IPS-NIHi11 (cell line): ENCODE results near the gene PTF1A.

Experiments used
- DNase-seq: peaks from one replicate; pipeline ENCODE4 v3.0.0; 2012; ENCODE audit warnings: mixed read lengths, low spot score

PTF1A gene

DNA sequence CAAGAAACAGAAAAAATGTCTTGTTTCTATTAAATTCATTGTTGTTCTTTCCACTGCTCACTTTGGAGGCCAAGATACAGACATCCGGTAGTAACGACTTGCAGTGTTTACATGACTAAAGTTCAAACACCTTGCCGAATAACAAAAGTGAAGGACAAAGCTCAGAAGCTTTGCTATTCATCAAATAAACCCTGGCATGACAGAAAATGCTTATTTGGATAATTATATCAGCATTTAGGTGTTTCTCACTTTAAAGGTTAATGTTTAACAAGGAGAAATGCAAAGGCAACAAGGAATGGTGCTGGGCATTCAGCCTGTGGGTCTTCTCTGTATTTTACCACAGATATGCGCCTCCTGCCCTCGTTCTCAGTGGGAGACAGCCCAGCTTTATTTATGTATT lies 5.4 kb upstream of the PTF1A start:
- DNase-seq = no peak

GRCh38 chr10:23187155-23187554 lies 5.0 kb upstream of the PTF1A start:
- DNase-seq = no peak

GRCh38 chr10:23189024-23189423 lies 3.1 kb upstream of the PTF1A start:
- no peak for DNase-seq

GRCh38 chr10:23190872-23191763 lies 994 bp upstream of the PTF1A start:
- DNase-seq = no peak

GRCh38 chr10:23192712-23193434 lies 761 bp downstream of the PTF1A start:
- DNase-seq = peak; percentile 70

DNA sequence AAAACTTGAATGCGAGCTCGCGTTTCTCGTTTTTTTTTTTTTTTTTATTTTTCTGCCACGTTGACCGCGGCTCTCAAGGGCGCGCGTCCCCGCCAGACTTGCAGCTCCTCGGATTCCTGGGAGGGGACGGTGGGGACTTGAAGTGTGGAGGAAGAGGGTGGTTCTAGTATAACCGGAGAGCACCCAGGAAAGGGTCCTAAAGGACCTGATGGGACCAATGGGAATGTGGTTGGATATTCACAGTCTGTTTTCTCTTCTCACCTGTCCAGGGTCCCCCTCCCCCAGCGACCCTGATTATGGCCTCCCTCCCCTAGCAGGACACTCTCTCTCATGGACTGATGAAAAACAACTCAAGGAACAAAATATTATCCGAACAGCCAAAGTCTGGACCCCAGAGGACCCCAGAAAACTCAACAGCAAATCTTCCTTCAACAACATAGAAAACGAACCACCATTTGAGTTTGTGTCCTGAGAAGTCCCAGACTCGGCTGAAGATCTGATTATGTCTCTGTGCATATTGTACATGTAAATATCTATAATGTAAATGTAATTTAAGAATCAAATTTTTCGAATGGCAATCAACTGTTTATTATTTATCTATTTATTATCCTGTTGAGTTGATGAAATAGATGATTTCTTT lies 1.4 kb downstream of the PTF1A start:
- DNase-seq = no peak

DNA sequence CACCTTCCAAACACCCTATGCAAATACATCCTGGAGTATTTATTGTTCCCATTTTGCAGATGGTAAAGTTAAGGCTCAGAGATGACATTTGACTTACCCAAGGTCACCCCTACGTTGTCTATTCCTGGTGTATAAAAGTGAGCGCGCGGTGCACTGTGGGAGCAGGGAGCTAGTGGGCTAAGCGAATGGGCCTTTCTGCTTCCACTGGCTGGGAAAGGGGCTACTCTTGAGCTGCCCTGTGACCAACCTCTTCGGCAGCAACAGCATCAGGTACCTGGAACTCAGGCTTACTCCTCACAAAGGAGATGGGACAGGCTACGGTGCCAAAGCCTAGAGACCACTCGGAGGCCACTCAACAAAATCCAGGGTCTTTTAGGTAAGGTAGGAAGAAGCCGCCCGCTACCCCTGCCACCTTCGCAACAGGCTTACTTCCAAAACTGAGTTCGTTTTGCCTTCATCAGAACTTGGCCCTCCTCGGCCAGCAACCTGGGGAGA lies 2.4 kb downstream of the PTF1A start:
- DNase-seq = no peak

DNA sequence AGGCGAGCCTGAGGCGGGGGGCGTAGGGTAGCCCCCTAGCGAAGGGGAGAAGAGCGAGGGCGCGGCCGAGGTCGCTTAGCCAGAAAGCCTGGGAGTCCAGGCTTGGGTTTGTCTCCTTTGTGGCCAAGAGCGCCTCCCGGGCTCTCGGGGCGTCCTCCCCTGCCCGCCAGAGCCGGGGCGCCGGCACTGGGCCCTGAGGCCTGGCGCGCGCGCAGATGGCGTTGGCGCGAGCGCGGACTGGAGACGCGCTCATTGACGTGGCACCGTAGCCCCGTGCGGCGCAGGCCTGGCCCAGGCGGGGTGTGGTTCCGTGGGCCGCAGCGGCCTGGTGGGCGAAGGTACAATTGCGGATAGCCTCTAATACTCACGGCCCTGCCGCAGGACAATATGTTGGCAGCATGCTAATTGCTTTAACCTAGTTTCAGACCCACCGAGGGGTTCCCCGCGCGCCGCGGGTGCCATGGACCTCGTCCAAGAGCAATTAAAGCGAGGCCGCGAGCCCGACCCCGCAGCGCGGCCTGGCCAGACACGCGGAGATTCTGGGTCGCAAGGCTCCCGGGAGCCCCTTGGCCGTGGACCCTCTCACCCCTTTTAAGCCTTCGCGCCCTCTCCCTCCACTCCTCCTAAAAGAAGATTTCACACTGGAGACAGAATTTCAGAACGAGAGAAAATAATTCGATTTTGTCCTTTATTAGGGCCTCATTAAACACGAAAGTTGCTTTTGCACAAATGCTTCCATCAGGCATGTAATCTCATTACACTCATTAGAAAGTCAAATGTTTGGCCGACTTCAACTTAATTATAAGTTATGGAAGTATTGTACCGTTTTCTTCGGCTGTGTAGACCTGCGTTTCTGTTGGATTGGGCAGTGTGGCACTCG lies 3.1 kb downstream of the PTF1A start:
- DNase-seq = peak; percentile 39

- DNase-seq = no peak
Measured at GRCh38 chr10:23195846-23196600, 3.9 kb downstream of the PTF1A start.

DNA sequence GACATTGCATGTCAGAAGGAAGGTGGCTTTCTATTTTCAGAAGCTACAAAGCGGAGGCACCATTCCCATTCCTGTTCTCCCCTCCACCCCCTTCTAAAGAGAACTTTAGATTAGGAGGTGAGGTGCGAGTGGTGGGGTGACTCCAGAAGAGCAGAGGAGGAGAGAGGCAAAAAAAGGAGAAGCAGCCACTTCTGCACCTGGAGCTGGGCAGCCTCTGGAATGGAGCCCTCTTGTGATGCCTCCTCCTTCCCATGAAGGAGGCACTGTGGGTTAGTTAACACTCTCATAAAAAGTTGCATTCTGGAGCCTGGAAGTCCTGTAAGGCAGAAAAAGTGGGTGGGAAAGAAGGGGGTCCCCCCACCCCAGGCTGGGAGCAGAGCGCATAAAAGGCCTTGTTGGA lies 4.8 kb downstream of the PTF1A start:
- no peak for DNase-seq

DNA sequence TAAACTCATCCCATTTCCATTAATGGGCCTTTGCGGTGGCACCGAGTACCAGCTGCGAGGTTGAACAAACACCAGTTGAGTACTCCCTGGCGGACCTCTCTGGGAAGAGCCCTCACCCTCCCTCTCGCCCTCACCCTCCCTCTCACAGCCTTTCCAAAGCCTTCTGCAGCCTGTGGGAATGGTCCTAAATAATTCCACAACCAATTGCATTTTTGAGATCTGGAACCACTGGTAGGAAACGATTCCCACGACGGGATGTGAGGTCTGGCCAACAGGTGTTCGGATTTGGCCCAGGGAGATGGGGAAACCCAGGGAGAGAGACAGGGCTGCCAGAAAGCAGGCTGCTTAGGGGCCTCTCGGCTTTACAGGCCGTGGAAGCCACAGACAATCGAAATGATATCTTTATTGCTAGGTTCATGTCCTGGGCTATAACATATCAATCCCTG lies 5.3 kb downstream of the PTF1A start:
- no peak for DNase-seq

DNA sequence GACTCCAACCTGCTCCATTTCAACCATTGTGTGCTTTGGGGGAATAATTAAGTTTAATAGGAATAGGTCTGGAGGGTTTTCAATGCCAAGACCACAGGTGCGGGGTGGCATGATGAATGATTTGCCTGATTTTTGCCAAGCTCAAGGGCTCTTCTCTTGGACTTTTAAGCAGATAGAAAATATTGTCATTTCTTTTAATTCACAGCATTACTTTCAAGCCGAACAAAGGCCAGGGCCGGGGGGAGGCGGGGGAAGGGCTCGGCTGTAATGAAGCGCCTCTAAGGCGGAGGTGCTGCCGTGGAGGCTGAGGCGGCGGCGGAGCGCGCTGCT lies 6.5 kb downstream of the PTF1A start:
- DNase-seq = peak; percentile 39

DNA sequence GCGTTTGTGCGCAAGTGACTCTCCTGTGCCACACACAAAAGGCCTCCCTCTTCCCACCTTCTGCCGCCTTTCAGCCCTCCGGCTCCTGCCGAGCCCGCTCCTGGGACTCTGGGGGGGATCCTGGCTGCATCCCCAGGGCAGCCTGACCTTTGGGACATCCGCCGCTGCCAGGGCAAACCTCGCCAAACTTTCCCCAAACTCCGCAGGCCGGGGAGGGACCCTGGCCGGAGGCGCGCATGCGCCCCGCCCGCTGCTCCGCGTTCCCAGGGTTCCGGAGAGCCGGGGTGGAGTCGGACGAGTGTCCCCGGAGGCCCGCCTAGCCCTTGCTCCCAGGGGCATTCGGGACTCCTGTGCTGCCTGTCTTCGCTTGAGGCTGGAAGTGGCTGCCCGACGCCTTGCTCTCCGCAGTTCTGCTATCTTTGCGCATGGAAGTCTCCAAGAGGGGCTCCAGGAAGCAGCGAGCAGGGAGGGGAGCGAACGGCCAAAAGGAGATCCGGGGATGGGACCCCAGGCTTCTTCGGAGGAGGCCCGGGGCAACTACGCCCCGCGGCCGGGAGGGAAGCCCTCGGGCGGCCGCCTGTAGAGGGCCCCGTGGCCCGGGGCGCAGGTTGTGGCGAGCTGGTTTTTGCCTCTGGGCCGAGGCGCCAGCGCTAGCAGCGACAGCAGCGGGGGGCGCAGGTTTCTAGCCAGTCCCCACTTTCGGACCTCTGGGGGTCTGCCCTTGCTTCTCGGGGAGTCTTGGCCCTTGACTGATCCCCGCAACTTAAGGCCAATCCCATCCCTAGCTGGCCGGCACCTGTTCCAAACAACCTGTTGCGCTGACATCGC lies 7.0 kb downstream of the PTF1A start:
- DNase-seq = peak; percentile 81

GRCh38 chr10:23199768-23200511 lies 7.8 kb downstream of the PTF1A start:
- DNase-seq = no peak

DNA sequence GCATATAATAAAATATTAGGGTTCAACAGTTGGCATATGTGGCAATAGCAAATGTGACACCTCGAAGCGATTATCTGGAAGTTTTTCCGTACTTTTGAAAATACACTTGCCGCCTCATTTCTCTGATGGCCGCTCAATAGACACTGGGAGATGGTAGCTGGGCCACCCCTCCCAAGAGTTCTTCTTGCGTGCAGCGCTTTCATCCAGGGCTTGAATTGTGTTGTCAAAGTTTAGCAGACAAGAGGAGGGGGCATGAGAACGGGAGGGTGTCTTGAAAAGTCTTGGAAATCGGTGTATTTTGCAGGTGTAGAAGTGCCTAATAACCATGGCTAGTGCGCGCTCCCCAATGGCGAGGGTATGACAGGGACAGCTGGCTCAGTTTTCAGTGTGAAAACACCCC lies 8.5 kb downstream of the PTF1A start:
- no peak for DNase-seq

- DNase-seq = no peak
Measured at GRCh38 chr10:23200997-23201652, 9.0 kb downstream of the PTF1A start.

- no peak for DNase-seq
Measured at GRCh38 chr10:23201837-23202236, 9.7 kb downstream of the PTF1A start.

DNA sequence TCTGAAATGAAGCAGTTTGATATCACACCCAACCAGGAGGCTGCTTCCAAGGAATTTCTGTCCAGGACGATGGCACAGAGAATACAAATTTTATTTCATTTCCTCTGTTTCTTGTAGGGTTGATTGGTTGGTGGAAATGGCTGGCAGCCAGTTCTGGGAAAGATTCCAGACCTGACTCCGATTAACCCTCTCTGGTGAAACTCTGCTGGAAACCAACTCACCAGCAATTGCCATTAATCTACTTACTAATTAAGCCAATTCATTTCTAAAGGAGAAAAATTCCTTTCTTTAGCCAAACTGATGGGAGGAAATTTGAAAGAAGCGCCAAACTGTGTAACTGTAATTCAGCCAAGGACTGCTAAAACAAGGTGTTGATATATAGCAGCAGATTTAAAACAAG lies 10.7 kb downstream of the PTF1A start:
- DNase-seq = no peak
